ENCODE data around the gene ASAP2.

The ASAP2 gene

GRCh38 chr2:9192712-9193111 is 13.9 kb upstream of the ASAP2 start:
- Histone ChIP-seq H2BK120ac (ENCODE audit: low read depth, low read length) (no peak overlapping the region), H2AFZ (ENCODE audit: low read length) (no peak overlapping the region), H2BK5ac (ENCODE audit: low read length) (no peak overlapping the region), H3K27ac (replicated peaks; ENCODE audit: low read length) (no peak overlapping the region), H3K14ac (ENCODE audit: low read length) (no peak overlapping the region), H3K27me3 (ENCODE audit: control insufficient read depth in 3 of 3, insufficient read depth in 3 of 3, low read depth in 1 of 3, low read length in 3 of 3) (peaks cover 0 to 10% (median 0%) of the 10 kb centered on the region in 3 experiments), H3K4ac (ENCODE audit: low read length) (no peak overlapping the region), H2BK15ac (ENCODE audit: low read length) (no peak overlapping the region), H3K36me3 (replicated peaks in 1 of 2; ENCODE audit: control insufficient read depth in 2 of 2, insufficient read depth in 2 of 2, low read length in 2 of 2) (no peaks in the 10 kb centered on the region), H4K8ac (ENCODE audit: low read depth, low read length) (no peak overlapping the region), H3K4me3 (ENCODE audit: low read length in 2 of 2) (no peak overlapping the region), H3K9ac (ENCODE audit: low read depth, low read length, poor library complexity) (no peak overlapping the region), H3K4me1 (ENCODE audit: control insufficient read depth in 2 of 2, insufficient read depth in 1 of 2, low read depth in 1 of 2, low read length in 2 of 2) (peaks cover 0 to 2% of the 10 kb centered on the region in 2 donors), H3K18ac (ENCODE audit: low read length) (no peak overlapping the region), H3K9me3 (replicated peaks in 1 of 2; ENCODE audit: control insufficient read depth in 2 of 2, insufficient read depth in 1 of 2, low read depth in 1 of 2, low read length in 2 of 2) (no peaks in the 10 kb centered on the region), H3K4me2 (ENCODE audit: insufficient read depth, low read length, poor library complexity, severe bottlenecking) (no peak overlapping the region), H3K79me1 (ENCODE audit: low read depth, low read length) (no peaks in the 10 kb centered on the region), H2BK12ac (ENCODE audit: low read length) (no peak overlapping the region), H2AK5ac (ENCODE audit: low read depth, low read length) (no peak overlapping the region), H3K23ac (ENCODE audit: low read depth, low read length, poor library complexity) (no peak overlapping the region), H4K91ac (ENCODE audit: low read depth, low read length, poor library complexity) (no peak overlapping the region)
- no CpG with 5 or more reads among the region's 3 CpGs for WGBS, 2 donors (ENCODE audit: extremely low coverage in 2 of 2, insufficient read length in 2 of 2, insufficient replicate concordance in 1 of 2)
- no peak for DNase-seq (ENCODE audit: low spot score)

GRCh38 chr2:9194352-9194751 is 12.3 kb upstream of the ASAP2 start:
- H2BK5ac ChIP-seq (ENCODE audit: low read length): no peak overlapping the region
- no peak overlapping the region for H3K27ac ChIP-seq (replicated peaks; ENCODE audit: low read length)
- no peak overlapping the region for H2AK5ac ChIP-seq (ENCODE audit: low read depth, low read length)
- H2BK120ac ChIP-seq (ENCODE audit: low read depth, low read length): no peak overlapping the region
- H3K4me3 ChIP-seq (ENCODE audit: low read length in 2 of 2): no peak overlapping the region
- no peak overlapping the region for H3K14ac ChIP-seq (ENCODE audit: low read length)
- no peak overlapping the region for H3K9ac ChIP-seq (ENCODE audit: low read depth, low read length, poor library complexity)
- H4K91ac ChIP-seq (ENCODE audit: low read depth, low read length, poor library complexity): no peak overlapping the region
- peaks cover 0 to 12% (median 0%) of the 10 kb centered on the region in 3 experiments for H3K27me3 ChIP-seq (ENCODE audit: control insufficient read depth in 3 of 3, insufficient read depth in 3 of 3, low read depth in 1 of 3, low read length in 3 of 3)
- no peak overlapping the region for H4K8ac ChIP-seq (ENCODE audit: low read depth, low read length)
- no peaks in the 10 kb centered on the region for H3K9me3 ChIP-seq (replicated peaks in 1 of 2; ENCODE audit: control insufficient read depth in 2 of 2, insufficient read depth in 1 of 2, low read depth in 1 of 2, low read length in 2 of 2)
- H3K4me2 ChIP-seq (ENCODE audit: insufficient read depth, low read length, poor library complexity, severe bottlenecking): no peak overlapping the region
- H3K79me1 ChIP-seq (ENCODE audit: low read depth, low read length): no peaks in the 10 kb centered on the region
- no peak for DNase-seq (ENCODE audit: low spot score)
- no peaks in the 10 kb centered on the region for H3K36me3 ChIP-seq (replicated peaks in 1 of 2; ENCODE audit: control insufficient read depth in 2 of 2, insufficient read depth in 2 of 2, low read length in 2 of 2)
- H2AFZ ChIP-seq (ENCODE audit: low read length): no peak overlapping the region
- no peak overlapping the region for H3K18ac ChIP-seq (ENCODE audit: low read length)
- no peak overlapping the region for H2BK15ac ChIP-seq (ENCODE audit: low read length)
- H3K23ac ChIP-seq (ENCODE audit: low read depth, low read length, poor library complexity): no peak overlapping the region
- no peak overlapping the region for H2BK12ac ChIP-seq (ENCODE audit: low read length)
- no peak overlapping the region for H3K4ac ChIP-seq (ENCODE audit: low read length)
- H3K4me1 ChIP-seq (ENCODE audit: control insufficient read depth in 2 of 2, insufficient read depth in 1 of 2, low read depth in 1 of 2, low read length in 2 of 2): peaks cover 0 to 2% of the 10 kb centered on the region in 2 donors

- Histone ChIP-seq H3K9ac (ENCODE audit: low read depth, low read length, poor library complexity) (no peak overlapping the region), H4K91ac (ENCODE audit: low read depth, low read length, poor library complexity) (no peak overlapping the region), H3K4me2 (ENCODE audit: insufficient read depth, low read length, poor library complexity, severe bottlenecking) (no peak overlapping the region), H3K4ac (ENCODE audit: low read length) (no peak overlapping the region), H3K79me1 (ENCODE audit: low read depth, low read length) (no peaks in the 10 kb centered on the region), H3K23ac (ENCODE audit: low read depth, low read length, poor library complexity) (no peak overlapping the region), H2BK5ac (ENCODE audit: low read length) (no peak overlapping the region), H2BK15ac (ENCODE audit: low read length) (no peak overlapping the region), H2BK12ac (ENCODE audit: low read length) (no peak overlapping the region), H2AK5ac (ENCODE audit: low read depth, low read length) (no peak overlapping the region), H3K9me3 (replicated peaks in 1 of 2; ENCODE audit: control insufficient read depth in 2 of 2, insufficient read depth in 1 of 2, low read depth in 1 of 2, low read length in 2 of 2) (no peaks in the 10 kb centered on the region), H3K4me1 (ENCODE audit: control insufficient read depth in 2 of 2, insufficient read depth in 1 of 2, low read depth in 1 of 2, low read length in 2 of 2) (peaks cover 0 to 2% of the 10 kb centered on the region in 2 donors), H3K18ac (ENCODE audit: low read length) (no peak overlapping the region), H3K14ac (ENCODE audit: low read length) (no peak overlapping the region), H3K36me3 (replicated peaks in 1 of 2; ENCODE audit: control insufficient read depth in 2 of 2, insufficient read depth in 2 of 2, low read length in 2 of 2) (no peaks in the 10 kb centered on the region), H3K27me3 (ENCODE audit: control insufficient read depth in 3 of 3, insufficient read depth in 3 of 3, low read depth in 1 of 3, low read length in 3 of 3) (peaks cover 0 to 3% (median 0%) of the 10 kb centered on the region in 3 experiments), H2BK120ac (ENCODE audit: low read depth, low read length) (no peak overlapping the region), H2AFZ (ENCODE audit: low read length) (no peak overlapping the region), H3K4me3 (ENCODE audit: low read length in 2 of 2) (no peak overlapping the region), H3K27ac (replicated peaks; ENCODE audit: low read length) (no peak overlapping the region), H4K8ac (ENCODE audit: low read depth, low read length) (no peak overlapping the region)
- DNase-seq (ENCODE audit: low spot score): no peak
- no CpG with 5 or more reads among the region's 3 CpGs for WGBS, 2 donors (ENCODE audit: extremely low coverage in 2 of 2, insufficient read length in 2 of 2, insufficient replicate concordance in 1 of 2)
These were observed 10.0 kb upstream of the ASAP2 start for GRCh38 chr2:9196637-9197036.

- Histone ChIP-seq H2BK120ac (ENCODE audit: low read depth, low read length) (no peak overlapping the region), H3K4me2 (ENCODE audit: insufficient read depth, low read length, poor library complexity, severe bottlenecking) (no peak overlapping the region), H3K9me3 (replicated peaks in 1 of 2; ENCODE audit: control insufficient read depth in 2 of 2, insufficient read depth in 1 of 2, low read depth in 1 of 2, low read length in 2 of 2) (no peaks in the 10 kb centered on the region), H3K27me3 (ENCODE audit: control insufficient read depth in 3 of 3, insufficient read depth in 3 of 3, low read depth in 1 of 3, low read length in 3 of 3) (peaks cover 0 to 3% (median 0%) of the 10 kb centered on the region in 3 experiments), H4K8ac (ENCODE audit: low read depth, low read length) (no peak overlapping the region), H3K23ac (ENCODE audit: low read depth, low read length, poor library complexity) (no peak overlapping the region), H3K4ac (ENCODE audit: low read length) (no peak overlapping the region), H2AK5ac (ENCODE audit: low read depth, low read length) (no peak overlapping the region), H4K91ac (ENCODE audit: low read depth, low read length, poor library complexity) (no peak overlapping the region), H3K79me1 (ENCODE audit: low read depth, low read length) (no peaks in the 10 kb centered on the region), H3K9ac (ENCODE audit: low read depth, low read length, poor library complexity) (no peak overlapping the region), H2BK15ac (ENCODE audit: low read length) (no peak overlapping the region), H3K18ac (ENCODE audit: low read length) (no peak overlapping the region), H2BK5ac (ENCODE audit: low read length) (no peak overlapping the region), H3K14ac (ENCODE audit: low read length) (no peak overlapping the region), H3K27ac (replicated peaks; ENCODE audit: low read length) (no peak overlapping the region), H2BK12ac (ENCODE audit: low read length) (no peak overlapping the region), H3K4me1 (ENCODE audit: control insufficient read depth in 2 of 2, insufficient read depth in 1 of 2, low read depth in 1 of 2, low read length in 2 of 2) (peaks cover 0 to 2% of the 10 kb centered on the region in 2 donors), H3K4me3 (ENCODE audit: low read length in 2 of 2) (no peak overlapping the region), H2AFZ (ENCODE audit: low read length) (no peak overlapping the region), H3K36me3 (replicated peaks in 1 of 2; ENCODE audit: control insufficient read depth in 2 of 2, insufficient read depth in 2 of 2, low read length in 2 of 2) (no peaks in the 10 kb centered on the region)
- DNase-seq (ENCODE audit: low spot score): no peak
- whole genome bisulfite sequencing, 2 donors (ENCODE audit: extremely low coverage in 2 of 2, insufficient read length in 2 of 2, insufficient replicate concordance in 1 of 2): no CpG with 5 or more reads among the region's 5 CpGs
These were observed 8.7 kb upstream of the ASAP2 start for GRCh38 chr2:9197916-9198315.
